Adrenal gland (tissue), 12 donors: Measurements from ENCODE around the gene PARVB. TPM values are rescaled to one million over a fixed set of nuclear protein-coding genes. Genes with fewer than 3 reads are reported as not detected.
A peak's percentile ranks its signal among the peaks of the same experiment; 100 is the strongest.

Source experiments
- DNase-seq, 7 donors: peaks; one replicate each; pipeline ENCODE4 v3.0.0-alpha.2; 2019 to 2020
- H3K27ac ChIP-seq, 5 donors: fragments of 200-600 bp; sonication (generic) in 4 of 5; 1 replicate in 3 of 5; 2 replicates in 2 of 5; pipeline versions ENCODE4 v1.5.1 to v1.8.0; 2016 to 2020; ENCODE audit warnings: mild to moderate bottlenecking in 1 of 5
- H3K27me3 ChIP-seq: fragments of 200-600 bp; 2 replicates; pipeline ENCODE4 v1.8.0; 2021
- H3K36me3 ChIP-seq, 2 donors: fragments of 200-600 bp; replicated peaks in 1 of 2; 1 replicate in 1 of 2; 2 replicates in 1 of 2; pipeline versions ENCODE4 v1.5.1 to v1.8.0; 2018 to 2022
- H3K4me1 ChIP-seq, 2 donors: fragments of 200-600 bp; replicated peaks in 1 of 2; 1 replicate in 1 of 2; 2 replicates in 1 of 2; pipeline versions ENCODE4 v1.5.1 to v1.8.0; 2018 to 2021
- H3K4me3 ChIP-seq, 4 donors: fragments of 200-600 bp; sonication (generic) in 3 of 4; one replicate each; pipeline ENCODE4 v1.5.1; 2016 to 2018
- H3K9me3 ChIP-seq, 3 donors: fragments of 200-600 bp; sonication (generic) in 1 of 3; replicated peaks in 1 of 3; 1 replicate in 2 of 3; 2 replicates in 1 of 3; pipeline versions ENCODE4 v1.5.1 to v1.8.0; 2016 to 2021
- POLR2A ChIP-seq, 2 donors: fragments of 450-650 bp; IDR thresholded peaks; one replicate each; pipeline ENCODE4 v1.6.1; 2017; ENCODE audit warnings: antibody characterized with exemption in 2 of 2, mild to moderate bottlenecking in 2 of 2, moderate library complexity in 1 of 2
- WGBS, 4 donors: extraction: QIAGEN DNeasy Blood & Tissue Kit in 2 of 4; methylation state at CpG; one replicate each; pipeline versions ENCODE4 v1.1.5 to v1.1.7; 2013 to 2017; 5-methylcytosine and 5-hydroxymethylcytosine counted together
- intact Hi-C, 2 donors: fragments of 100-400 bp; cut with DNase I; formaldehyde crosslinking; loops; one replicate each; pipeline versions ENCODE4 v1.14.1 to v1.15.0; 2022 to 2023
- polyA plus RNA-seq, 3 donors: library from polyadenylated mRNA; stranded (reverse); fragments of 200-250 nt in 2 of 3; fragments of 350-450 nt in 1 of 3; fragmentation: Illumina TruSeq in 1 of 3; extraction: RNeasy Lipid Tissue Mini Kit (QIAGEN cat#74804) in 1 of 3; gene quantifications; one replicate each; pipeline ENCODE4 v1.2.3, GENCODE V29; 2013 to 2014
- total RNA-seq, 9 donors: library from RNA; depleted of rRNA in 4 of 9; stranded (reverse); fragments of >200 nt in 4 of 9; fragments of 120-200 nt in 1 of 9; fragmentation: NEBNext Ultra II Directional in 1 of 9; extraction: Animal tissue kit (Norgen Biotek cat#: 25700) in 1 of 9; gene quantifications; one replicate each; pipeline versions ENCODE4 v1.1.0 to v1.2.4, GENCODE V29; 2013 to 2023
- TF ChIP-seq, protein P1 (sequence below), 6 experiments: fragments of 450-650 bp in 4 of 6; fragments of 200-600 bp in 2 of 6; sonication (generic) in 1 of 6; IDR thresholded peaks; 1 replicate in 5 of 6; 2 replicates in 1 of 6; pipeline versions ENCODE4 v1.5.1 to v1.8.0; 2016 to 2021; ENCODE audit warnings: antibody characterized with exemption in 6 of 6, mild to moderate bottlenecking in 2 of 6, moderate library complexity in 1 of 6
- donor health status: healthy with polysubstance abuse.
- donor health status: Bipolar disorder and iron deficiency.
- donor health status: DM: yes; HTN: yes; CAD: no.
- donor health status: DM: no; HTN: no; CAD: no.
- donor health status: DM: no; HTN: no; CAD: no.
- donor health status: DM: yes; HTN: yes; CAD: no.

The PARVB gene
- total and polyA plus RNA-seq, 12 donors: 16.9 to 77.6 (median 45.9) TPM

DNA sequence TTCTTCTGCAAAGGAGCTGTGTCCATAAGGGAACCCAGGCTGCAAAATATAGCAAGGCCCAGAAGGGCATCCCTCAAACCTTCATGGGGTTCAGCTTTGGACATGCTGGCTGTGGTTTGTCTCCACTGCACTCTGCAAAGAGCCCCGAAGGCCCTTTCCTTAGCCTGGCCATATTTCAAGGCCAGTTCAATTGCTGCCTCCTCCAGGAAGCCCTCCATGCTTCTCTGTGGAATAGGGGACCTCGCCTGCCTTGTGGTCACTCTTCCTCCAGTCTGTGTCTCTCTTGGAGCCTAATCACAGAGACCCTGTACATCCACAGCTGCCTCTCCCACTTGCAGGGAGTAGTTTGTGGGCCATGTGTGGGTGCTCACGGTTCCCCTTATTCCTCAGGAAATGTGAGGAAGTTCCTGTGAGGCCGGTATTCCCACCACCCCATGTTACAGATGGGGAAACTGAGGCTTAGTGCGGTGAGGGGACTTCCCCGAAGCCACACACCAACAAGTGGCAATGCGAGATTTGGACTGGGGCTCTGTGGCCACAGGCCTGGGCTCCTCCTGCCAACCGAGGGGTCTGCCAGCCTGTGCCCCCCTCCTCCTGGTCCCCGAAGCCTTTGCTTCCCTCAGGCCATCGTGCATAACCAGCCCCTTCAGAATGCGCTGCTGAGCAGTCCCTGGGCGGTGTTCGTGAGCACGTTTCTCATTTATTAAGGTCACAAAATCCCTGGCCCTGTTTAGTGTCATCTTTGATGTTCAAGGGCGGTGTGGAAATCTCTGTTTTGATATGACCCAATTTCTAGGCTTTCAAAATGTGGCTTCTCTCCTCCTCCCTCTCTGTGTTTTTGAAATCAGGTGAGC, 65.8 kb downstream of the PARVB start:
- no peaks in the 10 kb centered on the region for H3K27me3 ChIP-seq
- TF ChIP-seq, protein P1, sequence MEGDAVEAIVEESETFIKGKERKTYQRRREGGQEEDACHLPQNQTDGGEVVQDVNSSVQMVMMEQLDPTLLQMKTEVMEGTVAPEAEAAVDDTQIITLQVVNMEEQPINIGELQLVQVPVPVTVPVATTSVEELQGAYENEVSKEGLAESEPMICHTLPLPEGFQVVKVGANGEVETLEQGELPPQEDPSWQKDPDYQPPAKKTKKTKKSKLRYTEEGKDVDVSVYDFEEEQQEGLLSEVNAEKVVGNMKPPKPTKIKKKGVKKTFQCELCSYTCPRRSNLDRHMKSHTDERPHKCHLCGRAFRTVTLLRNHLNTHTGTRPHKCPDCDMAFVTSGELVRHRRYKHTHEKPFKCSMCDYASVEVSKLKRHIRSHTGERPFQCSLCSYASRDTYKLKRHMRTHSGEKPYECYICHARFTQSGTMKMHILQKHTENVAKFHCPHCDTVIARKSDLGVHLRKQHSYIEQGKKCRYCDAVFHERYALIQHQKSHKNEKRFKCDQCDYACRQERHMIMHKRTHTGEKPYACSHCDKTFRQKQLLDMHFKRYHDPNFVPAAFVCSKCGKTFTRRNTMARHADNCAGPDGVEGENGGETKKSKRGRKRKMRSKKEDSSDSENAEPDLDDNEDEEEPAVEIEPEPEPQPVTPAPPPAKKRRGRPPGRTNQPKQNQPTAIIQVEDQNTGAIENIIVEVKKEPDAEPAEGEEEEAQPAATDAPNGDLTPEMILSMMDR (IDR thresholded peaks at IDR 0.05): no peak
- TF ChIP-seq POLR2A (IDR thresholded peaks at IDR 0.05): no peak
- no peaks in the 10 kb centered on the region for H3K36me3 ChIP-seq
- 55 to 66% (median 59%) methylated on average over 10 to 15 of the region's 15 CpGs for WGBS, 4 donors
- DNase-seq: peak in 4 of 7 donors; percentile 36 to 63 (median 47)
- H3K4me1 ChIP-seq: peaks cover 24 to 41% of the 10 kb centered on the region in 2 donors
- H3K27ac ChIP-seq: peak overlapping the region in 1 of 5 donors; percentile 74
- H3K4me3 ChIP-seq: no peak overlapping the region
- no peaks in the 10 kb centered on the region for H3K9me3 ChIP-seq
- intact Hi-C loops: no loop called here

DNA sequence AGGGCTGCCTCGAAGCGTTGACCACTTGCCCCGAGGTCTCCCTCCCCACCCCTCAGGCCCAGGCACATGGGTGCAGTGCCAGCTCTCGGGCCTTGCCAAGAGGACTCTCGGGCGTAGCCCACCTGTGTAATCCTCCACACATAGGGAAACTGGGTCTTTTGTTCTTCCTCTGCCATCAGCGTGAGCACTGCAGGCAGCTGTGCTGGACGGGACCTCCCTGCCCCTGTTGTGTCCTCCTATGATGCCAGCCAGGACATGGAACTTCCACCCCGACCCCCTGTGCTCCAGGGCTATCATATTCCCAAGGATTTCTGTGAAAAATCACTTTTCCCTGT, 66.4 kb downstream of the PARVB start:
- intact Hi-C loops: no loop called here
- WGBS, 4 donors: 47 to 54% (median 47%) methylated on average over 9 of the region's 9 CpGs
- H3K4me1 ChIP-seq: peaks cover 20 to 37% of the 10 kb centered on the region in 2 donors

DNA sequence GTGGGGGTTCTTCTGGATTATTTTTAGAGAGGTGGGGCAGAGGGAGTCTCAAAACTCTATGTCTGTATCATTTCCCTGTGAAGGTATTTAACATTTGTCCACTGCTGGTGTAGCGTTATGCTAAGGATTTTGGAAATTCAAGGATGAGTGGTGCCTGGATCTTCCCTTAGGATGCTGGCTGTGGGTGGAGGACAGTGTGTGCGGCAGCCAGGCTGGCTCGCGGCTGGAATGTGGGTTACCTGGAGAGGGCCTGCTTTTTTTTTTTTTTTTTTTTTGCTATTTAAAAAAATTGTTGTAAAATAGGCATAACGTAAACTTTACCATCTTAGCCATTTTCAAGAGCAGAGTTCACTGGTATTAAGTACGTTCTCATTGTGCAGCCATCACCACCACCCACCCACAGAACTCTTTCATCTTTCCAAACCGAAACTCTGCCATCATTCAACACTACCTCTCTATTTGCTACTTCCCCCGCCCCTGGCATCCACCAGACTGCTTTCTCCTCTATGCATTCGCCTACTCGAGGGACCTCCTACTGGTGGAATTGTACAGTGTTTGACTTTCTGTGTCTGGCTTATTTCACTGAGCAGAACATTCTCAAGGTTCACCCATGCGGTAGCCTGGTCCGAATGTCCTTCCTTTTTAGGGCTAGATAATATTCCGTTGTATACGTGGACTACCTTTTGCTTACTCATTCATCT, 67.1 kb downstream of the PARVB start:
- peak overlapping the region in 1 of 5 donors; percentile 51 for H3K27ac ChIP-seq
- no peaks in the 10 kb centered on the region for H3K36me3 ChIP-seq
- H3K4me1 ChIP-seq: peaks cover 14 to 31% of the 10 kb centered on the region in 2 donors
- no peaks in the 10 kb centered on the region for H3K27me3 ChIP-seq
- 64 to 77% (median 71%) methylated on average over 14 of the region's 14 CpGs for WGBS, 4 donors
- intact Hi-C loops: no loop called here
- DNase-seq: no peak
- no peaks in the 10 kb centered on the region for H3K9me3 ChIP-seq
- no peak for TF ChIP-seq POLR2A (IDR thresholded peaks at IDR 0.05)
- TF ChIP-seq, protein P1 (IDR thresholded peaks at IDR 0.05): peak in 1 of 6 experiments; percentile 13
- no peak overlapping the region for H3K4me3 ChIP-seq

More for the DNA sequence above, 66.4 kb downstream of the PARVB start:
- Histone ChIP-seq H3K9me3 (no peaks in the 10 kb centered on the region), H3K27ac (peak overlapping the region in 1 of 5 donors; percentile 51), H3K4me3 (no peak overlapping the region), H3K27me3 (no peaks in the 10 kb centered on the region), H3K36me3 (no peaks in the 10 kb centered on the region)
- TF ChIP-seq, protein P1 (IDR thresholded peaks at IDR 0.05): no peak
- TF ChIP-seq POLR2A (IDR thresholded peaks at IDR 0.05): no peak
- DNase-seq: no peak

DNA sequence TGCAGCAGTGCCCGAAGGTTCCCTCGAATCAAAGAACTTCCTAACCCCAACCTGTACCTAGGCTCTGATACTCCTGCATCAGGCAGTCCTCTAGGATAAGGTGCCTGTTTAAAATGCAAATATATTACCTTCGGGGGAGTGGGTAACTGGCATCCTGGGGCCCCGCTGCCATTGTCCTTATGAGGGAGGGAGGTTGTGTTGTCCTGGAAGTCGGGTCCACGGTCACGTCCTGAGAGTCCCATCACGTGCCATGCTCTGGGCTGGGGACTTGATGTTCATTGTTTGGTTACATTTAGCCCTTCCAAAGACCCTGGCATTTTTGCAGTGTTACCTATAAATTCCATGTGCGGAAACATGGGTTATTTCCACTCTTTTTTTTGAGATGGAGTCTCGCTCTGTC, 67.6 kb downstream of the PARVB start:
- WGBS, 4 donors: 89 to 99% (median 96%) methylated on average over 7 to 10 of the region's 10 CpGs
- Histone ChIP-seq H3K4me1 (peaks cover 13 to 25% of the 10 kb centered on the region in 2 donors), H3K27me3 (no peaks in the 10 kb centered on the region), H3K36me3 (no peaks in the 10 kb centered on the region), H3K4me3 (no peak overlapping the region), H3K27ac (no peak overlapping the region), H3K9me3 (no peaks in the 10 kb centered on the region)
- intact Hi-C loops: no loop called here
- TF ChIP-seq POLR2A (IDR thresholded peaks at IDR 0.05): no peak
- TF ChIP-seq, protein P1 (IDR thresholded peaks at IDR 0.05): no peak
- DNase-seq: no peak
